Measurements from ENCODE around the gene CA11.

DNA sequence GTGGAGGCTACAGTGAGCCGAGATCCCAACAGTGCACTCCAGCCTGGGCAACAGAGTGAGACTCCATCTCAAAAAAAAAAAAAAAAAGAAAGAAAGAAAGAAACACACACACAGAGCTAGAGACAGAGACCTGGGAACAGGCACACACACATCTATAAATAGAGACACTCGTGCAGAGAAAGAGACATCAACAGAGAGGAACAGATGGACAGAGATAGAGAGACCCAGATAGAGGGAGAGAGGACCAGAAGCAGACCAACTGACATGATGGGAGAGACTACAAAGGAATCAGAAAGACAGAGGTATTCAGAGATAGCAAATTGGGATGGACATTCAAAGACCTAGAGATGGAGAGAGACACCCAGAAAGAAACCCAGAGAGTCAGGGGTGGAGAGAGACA, 2.1 kb upstream of the CA11 start:
- TF ChIP-seq POLR2A (IDR thresholded peaks at IDR 0.05), result no peak
- TF ChIP-seq, protein P1, sequence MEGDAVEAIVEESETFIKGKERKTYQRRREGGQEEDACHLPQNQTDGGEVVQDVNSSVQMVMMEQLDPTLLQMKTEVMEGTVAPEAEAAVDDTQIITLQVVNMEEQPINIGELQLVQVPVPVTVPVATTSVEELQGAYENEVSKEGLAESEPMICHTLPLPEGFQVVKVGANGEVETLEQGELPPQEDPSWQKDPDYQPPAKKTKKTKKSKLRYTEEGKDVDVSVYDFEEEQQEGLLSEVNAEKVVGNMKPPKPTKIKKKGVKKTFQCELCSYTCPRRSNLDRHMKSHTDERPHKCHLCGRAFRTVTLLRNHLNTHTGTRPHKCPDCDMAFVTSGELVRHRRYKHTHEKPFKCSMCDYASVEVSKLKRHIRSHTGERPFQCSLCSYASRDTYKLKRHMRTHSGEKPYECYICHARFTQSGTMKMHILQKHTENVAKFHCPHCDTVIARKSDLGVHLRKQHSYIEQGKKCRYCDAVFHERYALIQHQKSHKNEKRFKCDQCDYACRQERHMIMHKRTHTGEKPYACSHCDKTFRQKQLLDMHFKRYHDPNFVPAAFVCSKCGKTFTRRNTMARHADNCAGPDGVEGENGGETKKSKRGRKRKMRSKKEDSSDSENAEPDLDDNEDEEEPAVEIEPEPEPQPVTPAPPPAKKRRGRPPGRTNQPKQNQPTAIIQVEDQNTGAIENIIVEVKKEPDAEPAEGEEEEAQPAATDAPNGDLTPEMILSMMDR (IDR thresholded peaks at IDR 0.05), result no peak

Data from prostate gland (tissue), 2 donors.